PC-3 (cell line): ENCODE results near the gene DAPK3. TPM values are rescaled to one million over a fixed set of nuclear protein-coding genes. Genes with fewer than 3 reads are reported as not detected.
A peak's percentile ranks its signal among the peaks of the same experiment; 100 is the strongest.

Experiments
- ATAC-seq: fragments of 200-7000 bp; cut with Tn5 transposase; 2 replicates; pipeline ENCODE4 v1.9.1; 2020; ENCODE audit warnings: mild to moderate bottlenecking, moderate library complexity
- BruUV-seq: library from RNA; stranded (reverse); fragments of 400-500 nt; replicated peaks from 2 replicates; lab custom pipeline; 2021; lab: Mats Ljungman, UMichigan
- CTCF ChIA-PET: fragments of 300-600 bp; sonication (Branson Sonifier 250); formaldehyde crosslinking; loops from one replicate; lab custom pipeline; 2022; ENCODE audit warnings: antibody characterized with exemption; lab: Charles Lee
- POLR2A ChIA-PET: fragments of 300-600 bp; sonication (Branson Sonifier 250); formaldehyde crosslinking; loops from one replicate; lab custom pipeline; 2022; ENCODE audit warnings: antibody characterized with exemption; ENCODE audit not compliant: unreplicated experiment; lab: Charles Lee
- DNase-seq: peaks from one replicate; pipeline ENCODE4 v3.0.0-alpha.2; 2015
- H2AFZ ChIP-seq: fragments of 300-600 bp; sonication (generic); 2 replicates; pipeline ENCODE4 v1.6.0; 2016; ENCODE audit warnings: antibody characterized with exemption, low read length
- H3F3A ChIP-seq: fragments of 300-600 bp; sonication (generic); one replicate; pipeline ENCODE4 v1.6.0; 2017; ENCODE audit warnings: antibody characterized with exemption, low read length, control low read depth, mild to moderate bottlenecking; ENCODE audit not compliant: unreplicated experiment
- H3K27ac ChIP-seq: fragments of 300-600 bp; sonication (generic); 2 replicates; pipeline ENCODE4 v1.5.1; 2016; ENCODE audit warnings: mild to moderate bottlenecking, low read length
- H3K27me3 ChIP-seq: fragments of 300-600 bp; sonication (generic); 2 replicates; pipeline ENCODE4 v1.6.1; 2016; ENCODE audit warnings: low read length, mixed read lengths
- H3K36me3 ChIP-seq: fragments of 300-600 bp; sonication (generic); 2 replicates; pipeline ENCODE4 v1.6.1; 2016; ENCODE audit warnings: low read depth, mixed run types, low read length, mixed read lengths
- H3K4me1 ChIP-seq: fragments of 300-600 bp; sonication (generic); 2 replicates; pipeline ENCODE4 v1.5.1; 2016; ENCODE audit warnings: low read length; ENCODE audit not compliant: insufficient read depth
- H3K4me2 ChIP-seq: fragments of 300-600 bp; sonication (generic); 2 replicates; pipeline ENCODE4 v1.6.0; 2016; ENCODE audit warnings: low read length
- H3K4me3 ChIP-seq: fragments of 300-600 bp; sonication (generic); 2 replicates; pipeline ENCODE4 v1.5.1; 2016; ENCODE audit warnings: mild to moderate bottlenecking, low read length, mixed read lengths
- H3K79me2 ChIP-seq: fragments of 300-600 bp; sonication (generic); 2 replicates; pipeline ENCODE4 v1.6.1; 2017; ENCODE audit warnings: low read length, mixed read lengths
- H3K9ac ChIP-seq: fragments of 300-600 bp; sonication (generic); 2 replicates; pipeline ENCODE4 v1.6.0; 2016; ENCODE audit warnings: mild to moderate bottlenecking, low read length
- H3K9me2 ChIP-seq: fragments of 300-600 bp; sonication (generic); replicated peaks from 2 replicates; pipeline ENCODE4 v1.6.1; 2016; ENCODE audit warnings: mixed run types, low read length, mixed read lengths
- H3K9me3 ChIP-seq: fragments of 300-600 bp; sonication (generic); 2 replicates; pipeline ENCODE4 v1.6.1; 2016; ENCODE audit warnings: low read length, mixed read lengths
- H4K20me1 ChIP-seq: fragments of 300-600 bp; sonication (generic); 2 replicates; pipeline ENCODE4 v1.6.1; 2016; ENCODE audit warnings: low read length, mixed read lengths
- CTCF ChIP-seq: fragments of 300-600 bp; sonication (generic); conservative IDR thresholded peaks from 2 replicates; pipeline ENCODE4 v1.5.1; 2017; ENCODE audit warnings: antibody characterized with exemption, low read depth, mild to moderate bottlenecking, low read length
- EZH2 ChIP-seq: fragments of 300-600 bp; sonication (generic); IDR thresholded peaks from one replicate; pipeline ENCODE4 v1.6.1; 2017; ENCODE audit warnings: antibody characterized with exemption, mild to moderate bottlenecking, low read length; ENCODE audit not compliant: unreplicated experiment
- EZH2phosphoT487 ChIP-seq: fragments of 300-600 bp; sonication (generic); IDR thresholded peaks from 2 replicates; pipeline ENCODE4 v1.6.1; 2018; ENCODE audit warnings: mild to moderate bottlenecking, antibody characterized with exemption, low read length, borderline replicate concordance
- intact Hi-C: fragments of 100-400 bp; cut with micrococcal nuclease; formaldehyde crosslinking; loops from 2 replicates; pipeline ENCODE4 v1.9.0; 2023
- total RNA-seq: library from RNA; depleted of rRNA; stranded (reverse); fragments of >200 nt; gene quantifications from 2 replicates; pipeline ENCODE4 v1.2.3, GENCODE V29; 2014

The DAPK3 gene
- total RNA-seq, 1 experiment from 2014 or later = 94.2 TPM

DNA sequence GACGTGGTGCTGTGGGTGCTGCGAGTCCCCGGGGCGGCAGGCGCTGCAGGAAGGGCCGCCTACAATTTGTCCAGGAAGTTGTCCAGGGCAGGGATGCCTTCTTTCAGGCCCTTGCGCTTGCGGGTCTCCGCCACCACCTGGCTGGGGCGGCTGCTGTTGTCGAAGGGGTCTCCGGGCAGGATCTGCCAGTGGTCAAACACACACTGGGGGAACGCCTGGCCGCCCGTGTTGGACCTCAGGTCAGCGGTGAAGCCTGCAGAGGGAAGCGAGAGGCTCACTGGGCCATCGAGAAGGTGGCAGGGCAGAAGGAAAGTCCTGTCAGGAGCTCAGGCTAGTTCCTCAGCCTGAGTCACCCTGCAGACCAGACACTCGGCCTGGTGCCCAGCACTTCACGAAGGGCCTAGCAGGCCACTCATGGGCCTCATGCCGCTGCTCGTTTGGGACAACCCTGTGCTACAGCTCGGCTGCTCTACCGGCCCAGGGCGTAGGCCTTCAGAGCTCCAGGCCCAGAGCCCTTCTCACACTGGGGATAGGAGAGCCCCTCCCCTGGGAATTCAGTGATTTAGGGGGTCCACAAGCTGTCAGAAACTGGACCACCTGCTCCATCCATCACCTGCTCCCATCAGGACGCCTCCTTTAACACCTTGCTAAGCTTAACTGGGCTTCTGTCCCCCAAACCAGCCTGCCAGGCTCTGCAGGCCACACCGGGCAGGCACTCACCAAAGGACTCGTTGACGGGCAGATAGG, 5.8 kb upstream of the DAPK3 start:
- no peaks in the 10 kb centered on the region for H3K4me1 ChIP-seq
- TSS peak; percentile 31 for BruUV-seq
- intact Hi-C loops = no loop called here
- no peaks in the 10 kb centered on the region for H3K27me3 ChIP-seq
- H4K20me1 ChIP-seq = peaks cover 59% of the 10 kb centered on the region
- DNase-seq = no peak
- H3K9ac ChIP-seq = no peak overlapping the region
- TF ChIP-seq EZH2 = no peak
- no peak for TF ChIP-seq CTCF
- no peak for TF ChIP-seq EZH2phosphoT487
- POLR2A ChIA-PET = no interaction called here
- no peak overlapping the region for H3K4me2 ChIP-seq
- no peak for ATAC-seq
- H3K36me3 ChIP-seq = peaks cover 58% of the 10 kb centered on the region
- peaks cover 3% of the 10 kb centered on the region for H3F3A ChIP-seq
- no peak overlapping the region for H3K27ac ChIP-seq
- CTCF ChIA-PET = no interaction called here
- H3K9me3 ChIP-seq = no peaks in the 10 kb centered on the region
- H3K9me2 ChIP-seq = no peaks in the 10 kb centered on the region
- peaks cover 34% of the 10 kb centered on the region for H3K79me2 ChIP-seq
- H2AFZ ChIP-seq = no peak overlapping the region
- no peak overlapping the region for H3K4me3 ChIP-seq

GRCh38 chr19:3975637-3976087, 4.8 kb upstream of the DAPK3 start:
- Histone ChIP-seq H3K4me1 (no peaks in the 10 kb centered on the region), H3K9me2 (no peaks in the 10 kb centered on the region), H3K9me3 (no peaks in the 10 kb centered on the region), H3K9ac (no peak overlapping the region), H3K4me3 (no peak overlapping the region), H3K27ac (no peak overlapping the region), H4K20me1 (peaks cover 49% of the 10 kb centered on the region), H3K4me2 (no peak overlapping the region), H3K36me3 (peaks cover 48% of the 10 kb centered on the region), H3K79me2 (peaks cover 25% of the 10 kb centered on the region), H3F3A (peaks cover 3% of the 10 kb centered on the region), H2AFZ (no peak overlapping the region), H3K27me3 (no peaks in the 10 kb centered on the region)
- no TSS peak for BruUV-seq
- no peak for DNase-seq
- TF ChIP-seq CTCF = no peak
- TF ChIP-seq EZH2phosphoT487 = no peak
- no peak for ATAC-seq
- intact Hi-C loops = no loop called here
- CTCF ChIA-PET = no interaction called here
- POLR2A ChIA-PET = no interaction called here

- ChIA-PET POLR2A (no interaction called here), CTCF (no interaction called here)
- BruUV-seq = no TSS peak
- DNase-seq = no peak
- no peak overlapping the region for H3K4me2 ChIP-seq
- H3K27ac ChIP-seq = no peak overlapping the region
- H3K9me3 ChIP-seq = no peaks in the 10 kb centered on the region
- H3K4me3 ChIP-seq = no peak overlapping the region
- TF ChIP-seq CTCF (no peak), EZH2phosphoT487 (no peak), EZH2 (no peak)
- H3F3A ChIP-seq = peaks cover 3% of the 10 kb centered on the region
- intact Hi-C loops = no loop called here
- no peak overlapping the region for H2AFZ ChIP-seq
- ATAC-seq = no peak
- no peaks in the 10 kb centered on the region for H3K27me3 ChIP-seq
- peaks cover 43% of the 10 kb centered on the region for H4K20me1 ChIP-seq
- H3K36me3 ChIP-seq = peaks cover 43% of the 10 kb centered on the region
- H3K9ac ChIP-seq = no peak overlapping the region
- no peaks in the 10 kb centered on the region for H3K9me2 ChIP-seq
- H3K4me1 ChIP-seq = no peaks in the 10 kb centered on the region
- H3K79me2 ChIP-seq = peaks cover 25% of the 10 kb centered on the region
These were observed 4.2 kb upstream of the DAPK3 start for GRCh38 chr19:3975144-3975543.
